Cardiac muscle cell (in vitro differentiated cells and primary cell): Measurements from ENCODE around the gene NUP160. TPM values are rescaled to one million over a fixed set of nuclear protein-coding genes. Genes with fewer than 3 reads are reported as not detected.

ENCODE experiments used
- DNase-seq, 2 donors: peaks; one replicate each; pipeline versions ENCODE4 v3.0.0 to v3.0.0-alpha.2; 2010 to 2017; ENCODE audit warnings: low read depth in 1 of 2, low spot score in 1 of 2
- H3K27ac ChIP-seq: fragments of 200-600 bp; sonication (generic); 2 replicates; pipeline ENCODE4 v1.5.1; 2016
- H3K27me3 ChIP-seq: fragments of 200-600 bp; sonication (generic); 2 replicates; pipeline ENCODE4 v1.6.0; 2016; ENCODE audit warnings: control low read depth
- H3K36me3 ChIP-seq: fragments of 200-600 bp; sonication (generic); 2 replicates; pipeline ENCODE4 v1.5.1; 2016; ENCODE audit warnings: control low read depth
- H3K4me1 ChIP-seq: fragments of 200-600 bp; sonication (generic); 2 replicates; pipeline ENCODE4 v1.8.1; 2017; ENCODE audit warnings: low read depth, mild to moderate bottlenecking, mixed run types
- H3K4me3 ChIP-seq: fragments of 200-600 bp; sonication (generic); 2 replicates; pipeline ENCODE4 v1.5.1; 2016; ENCODE audit warnings: mild to moderate bottlenecking
- H3K9me3 ChIP-seq: fragments of 200-600 bp; sonication (generic); 2 replicates; pipeline ENCODE4 v1.5.1; 2017; ENCODE audit warnings: low read depth, mild to moderate bottlenecking, control low read depth
- polyA plus RNA-seq: library from polyadenylated mRNA; unstranded; fragments of >200 nt; fragmentation: Nextera tagmentation; extraction: Ambion mirVana; gene quantifications from 2 replicates; pipeline ENCODE4 v1.2.1, GENCODE V29; 2016
- total RNA-seq: library from RNA; depleted of rRNA; stranded (reverse); fragments of >200 nt; gene quantifications from 2 replicates; pipeline ENCODE4 v1.2.3, GENCODE V29; 2016
- TF ChIP-seq, protein P1 (sequence below): IDR thresholded peaks from 2 replicates; pipeline ENCODE4 v1.5.1; 2012; ENCODE audit warnings: low read depth, mild to moderate bottlenecking, low read length

NUP160 gene
- total and polyA plus RNA-seq, 2 experiments from 2014 or later = 15.9 to 26.7 TPM

GRCh38 chr11:47850337-47850736 lies 2.2 kb upstream of the NUP160 start:
- TF ChIP-seq, protein P1, sequence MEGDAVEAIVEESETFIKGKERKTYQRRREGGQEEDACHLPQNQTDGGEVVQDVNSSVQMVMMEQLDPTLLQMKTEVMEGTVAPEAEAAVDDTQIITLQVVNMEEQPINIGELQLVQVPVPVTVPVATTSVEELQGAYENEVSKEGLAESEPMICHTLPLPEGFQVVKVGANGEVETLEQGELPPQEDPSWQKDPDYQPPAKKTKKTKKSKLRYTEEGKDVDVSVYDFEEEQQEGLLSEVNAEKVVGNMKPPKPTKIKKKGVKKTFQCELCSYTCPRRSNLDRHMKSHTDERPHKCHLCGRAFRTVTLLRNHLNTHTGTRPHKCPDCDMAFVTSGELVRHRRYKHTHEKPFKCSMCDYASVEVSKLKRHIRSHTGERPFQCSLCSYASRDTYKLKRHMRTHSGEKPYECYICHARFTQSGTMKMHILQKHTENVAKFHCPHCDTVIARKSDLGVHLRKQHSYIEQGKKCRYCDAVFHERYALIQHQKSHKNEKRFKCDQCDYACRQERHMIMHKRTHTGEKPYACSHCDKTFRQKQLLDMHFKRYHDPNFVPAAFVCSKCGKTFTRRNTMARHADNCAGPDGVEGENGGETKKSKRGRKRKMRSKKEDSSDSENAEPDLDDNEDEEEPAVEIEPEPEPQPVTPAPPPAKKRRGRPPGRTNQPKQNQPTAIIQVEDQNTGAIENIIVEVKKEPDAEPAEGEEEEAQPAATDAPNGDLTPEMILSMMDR = no peak
- H3K36me3 ChIP-seq = no peaks in the 10 kb centered on the region
- no peak for DNase-seq
- H3K27me3 ChIP-seq = no peaks in the 10 kb centered on the region
- no peak overlapping the region for H3K27ac ChIP-seq
- H3K9me3 ChIP-seq = no peaks in the 10 kb centered on the region
- peaks cover 6% of the 10 kb centered on the region for H3K4me1 ChIP-seq
- H3K4me3 ChIP-seq = no peak overlapping the region

DNA sequence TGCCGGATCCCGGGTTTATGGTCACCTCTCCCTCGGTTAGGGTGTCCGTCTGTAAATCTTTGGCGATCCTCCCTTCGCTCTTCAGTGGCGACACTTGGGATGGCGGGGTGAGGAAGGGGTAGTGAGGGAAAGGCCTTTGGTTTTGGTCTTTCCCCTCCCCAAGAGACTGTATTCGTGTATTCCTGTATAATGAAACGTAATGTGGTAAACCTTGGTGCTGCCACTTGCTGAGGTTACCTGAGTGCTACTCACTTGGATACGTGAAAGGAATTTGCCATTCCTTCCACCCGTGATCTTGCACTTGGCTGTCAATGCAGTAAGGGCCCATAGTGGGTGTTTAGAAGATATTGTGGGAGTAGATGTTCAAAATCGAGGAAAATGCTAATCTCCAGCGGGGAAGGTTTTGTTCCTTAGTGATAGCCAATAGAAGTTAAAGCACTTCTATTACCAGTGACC lies 578 bp upstream of the NUP160 start:
- Histone ChIP-seq H3K27ac (peak overlapping the region; percentile 97), H3K4me3 (peak overlapping the region; percentile 88), H3K4me1 (peaks cover 10% of the 10 kb centered on the region), H3K36me3 (peaks cover 5% of the 10 kb centered on the region), H3K27me3 (no peaks in the 10 kb centered on the region), H3K9me3 (no peaks in the 10 kb centered on the region)
- no peak for DNase-seq
- TF ChIP-seq, protein P1 = no peak

- no peaks in the 10 kb centered on the region for H3K9me3 ChIP-seq
- H3K36me3 ChIP-seq = peaks cover 12% of the 10 kb centered on the region
- H3K27me3 ChIP-seq = no peaks in the 10 kb centered on the region
- DNase-seq = no peak
- TF ChIP-seq, protein P1 = no peak
- peak overlapping the region; percentile 97 for H3K27ac ChIP-seq
- H3K4me3 ChIP-seq = peak overlapping the region; percentile 88
- H3K4me1 ChIP-seq = peaks cover 10% of the 10 kb centered on the region
Measured at GRCh38 chr11:47847537-47847891, 636 bp downstream of the NUP160 start.

DNA sequence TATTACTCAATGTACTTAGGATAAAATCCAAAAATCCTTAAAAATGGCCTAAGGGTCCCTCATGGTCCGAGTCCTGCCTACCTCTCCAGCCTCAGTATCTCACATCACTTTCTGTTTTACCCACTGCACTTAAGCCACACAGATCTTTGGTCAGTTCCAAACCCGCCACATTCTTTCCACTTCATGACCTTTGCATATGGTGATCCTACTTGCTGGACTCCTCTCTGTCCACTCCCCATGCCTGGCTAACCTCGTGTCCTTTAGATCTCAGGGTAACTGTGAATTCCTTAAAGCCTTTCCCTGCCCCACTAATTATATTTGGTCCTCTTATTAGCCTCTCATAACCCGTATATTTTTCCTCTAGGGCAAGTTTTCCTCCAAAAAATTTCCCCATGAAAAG lies 1.2 kb downstream of the NUP160 start:
- TF ChIP-seq, protein P1 = no peak
- H3K4me1 ChIP-seq = peaks cover 10% of the 10 kb centered on the region
- peaks cover 18% of the 10 kb centered on the region for H3K36me3 ChIP-seq
- H3K27ac ChIP-seq = peak overlapping the region; percentile 97
- peak overlapping the region; percentile 88 for H3K4me3 ChIP-seq
- no peak for DNase-seq
- no peaks in the 10 kb centered on the region for H3K27me3 ChIP-seq
- no peaks in the 10 kb centered on the region for H3K9me3 ChIP-seq

GRCh38 chr11:47843361-47844055 lies 4.6 kb downstream of the NUP160 start:
- TF ChIP-seq, protein P1 = no peak
- H3K4me1 ChIP-seq = peaks cover 10% of the 10 kb centered on the region
- DNase-seq = no peak
- H3K36me3 ChIP-seq = peaks cover 43% of the 10 kb centered on the region
- H3K27ac ChIP-seq = peak overlapping the region; percentile 49
- H3K9me3 ChIP-seq = no peaks in the 10 kb centered on the region
- H3K4me3 ChIP-seq = no peak overlapping the region
- H3K27me3 ChIP-seq = no peaks in the 10 kb centered on the region
